ENCODE measurements around the gene AHR.

The AHR gene

DNA sequence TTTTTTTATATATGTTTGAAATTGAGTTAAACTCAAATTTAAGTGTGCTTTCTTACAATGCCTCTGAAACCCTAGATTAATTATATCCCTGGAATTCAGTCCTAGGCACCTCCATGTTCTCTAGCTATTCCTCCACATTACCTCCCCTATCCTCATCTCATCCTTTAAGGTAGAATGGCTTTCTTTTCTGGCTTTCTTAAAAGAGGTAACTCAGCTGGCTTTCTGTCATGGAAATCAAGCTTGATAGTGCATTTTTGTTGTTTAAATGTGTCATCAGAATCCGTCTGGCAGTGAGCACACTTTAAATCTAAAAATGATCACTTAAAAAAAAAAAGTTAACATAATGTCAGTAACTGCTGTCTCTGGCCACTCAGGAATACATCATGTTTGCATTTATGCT is 42.2 kb downstream of the AHR start (continued):
- TF ChIP-seq, protein P1, sequence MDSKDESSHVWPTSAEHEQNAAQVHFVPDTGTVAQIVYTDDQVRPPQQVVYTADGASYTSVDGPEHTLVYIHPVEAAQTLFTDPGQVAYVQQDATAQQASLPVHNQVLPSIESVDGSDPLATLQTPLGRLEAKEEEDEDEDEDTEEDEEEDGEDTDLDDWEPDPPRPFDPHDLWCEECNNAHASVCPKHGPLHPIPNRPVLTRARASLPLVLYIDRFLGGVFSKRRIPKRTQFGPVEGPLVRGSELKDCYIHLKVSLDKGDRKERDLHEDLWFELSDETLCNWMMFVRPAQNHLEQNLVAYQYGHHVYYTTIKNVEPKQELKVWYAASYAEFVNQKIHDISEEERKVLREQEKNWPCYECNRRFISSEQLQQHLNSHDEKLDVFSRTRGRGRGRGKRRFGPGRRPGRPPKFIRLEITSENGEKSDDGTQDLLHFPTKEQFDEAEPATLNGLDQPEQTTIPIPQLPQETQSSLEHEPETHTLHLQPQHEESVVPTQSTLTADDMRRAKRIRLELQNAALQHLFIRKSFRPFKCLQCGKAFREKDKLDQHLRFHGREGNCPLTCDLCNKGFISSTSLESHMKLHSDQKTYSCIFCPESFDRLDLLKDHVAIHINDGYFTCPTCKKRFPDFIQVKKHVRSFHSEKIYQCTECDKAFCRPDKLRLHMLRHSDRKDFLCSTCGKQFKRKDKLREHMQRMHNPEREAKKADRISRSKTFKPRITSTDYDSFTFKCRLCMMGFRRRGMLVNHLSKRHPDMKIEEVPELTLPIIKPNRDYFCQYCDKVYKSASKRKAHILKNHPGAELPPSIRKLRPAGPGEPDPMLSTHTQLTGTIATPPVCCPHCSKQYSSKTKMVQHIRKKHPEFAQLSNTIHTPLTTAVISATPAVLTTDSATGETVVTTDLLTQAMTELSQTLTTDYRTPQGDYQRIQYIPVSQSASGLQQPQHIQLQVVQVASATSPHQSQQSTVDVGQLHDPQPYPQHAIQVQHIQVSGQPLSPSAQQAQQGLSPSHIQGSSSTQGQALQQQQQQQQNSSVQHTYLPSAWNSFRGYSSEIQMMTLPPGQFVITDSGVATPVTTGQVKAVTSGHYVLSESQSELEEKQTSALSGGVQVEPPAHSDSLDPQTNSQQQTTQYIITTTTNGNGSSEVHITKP (tag by site-specific recombination; IDR thresholded peaks at IDR 0.05), result no peak
- TF ChIP-seq, protein P2, sequence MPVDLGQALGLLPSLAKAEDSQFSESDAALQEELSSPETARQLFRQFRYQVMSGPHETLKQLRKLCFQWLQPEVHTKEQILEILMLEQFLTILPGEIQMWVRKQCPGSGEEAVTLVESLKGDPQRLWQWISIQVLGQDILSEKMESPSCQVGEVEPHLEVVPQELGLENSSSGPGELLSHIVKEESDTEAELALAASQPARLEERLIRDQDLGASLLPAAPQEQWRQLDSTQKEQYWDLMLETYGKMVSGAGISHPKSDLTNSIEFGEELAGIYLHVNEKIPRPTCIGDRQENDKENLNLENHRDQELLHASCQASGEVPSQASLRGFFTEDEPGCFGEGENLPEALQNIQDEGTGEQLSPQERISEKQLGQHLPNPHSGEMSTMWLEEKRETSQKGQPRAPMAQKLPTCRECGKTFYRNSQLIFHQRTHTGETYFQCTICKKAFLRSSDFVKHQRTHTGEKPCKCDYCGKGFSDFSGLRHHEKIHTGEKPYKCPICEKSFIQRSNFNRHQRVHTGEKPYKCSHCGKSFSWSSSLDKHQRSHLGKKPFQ (tag by site-specific recombination; IDR thresholded peaks at IDR 0.05), result no peak
- no peak for TF ChIP-seq ZNF175 (tag by site-specific recombination; IDR thresholded peaks at IDR 0.05)
- no peak for TF ChIP-seq ZNF266 (tag by site-specific recombination; IDR thresholded peaks at IDR 0.05; ENCODE audit: low read depth)
- no peak for TF ChIP-seq GLIS2 (tag by site-specific recombination; IDR thresholded peaks at IDR 0.05)

DNA sequence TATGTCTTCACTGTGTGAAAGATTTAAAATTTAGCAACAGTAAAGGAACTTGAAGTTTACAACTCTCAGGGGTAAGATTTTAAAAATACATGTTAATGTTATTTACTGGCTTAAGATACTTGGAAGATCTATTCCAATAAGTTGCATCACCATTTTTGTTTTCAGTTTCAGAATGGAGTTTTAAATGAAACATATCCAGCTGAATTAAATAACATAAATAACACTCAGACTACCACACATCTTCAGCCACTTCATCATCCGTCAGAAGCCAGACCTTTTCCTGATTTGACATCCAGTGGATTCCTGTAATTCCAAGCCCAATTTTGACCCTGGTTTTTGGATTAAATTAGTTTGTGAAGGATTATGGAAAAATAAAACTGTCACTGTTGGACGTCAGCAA is 44.3 kb downstream of the AHR start:
- Histone ChIP-seq H3K36me3 (ENCODE audit: control insufficient read depth in 2 of 2, insufficient read depth in 1 of 2, low read length in 2 of 2) (peaks cover 0 to 13% of the 10 kb centered on the region in 2 experiments; a peak in 2 of 3 replicates), H3K27ac (ENCODE audit: extremely low read depth, low read depth, low read length) (no peak overlapping the region), H3K4me3 (ENCODE audit: low read depth, low read length) (no peak overlapping the region), H3K4me1 (ENCODE audit: control insufficient read depth, insufficient read depth, low read length) (no peaks in the 10 kb centered on the region), H3K9me3 (ENCODE audit: control insufficient read depth, insufficient read depth, low read depth, low read length) (no peaks in the 10 kb centered on the region)
- TF ChIP-seq ZNF114 (tag by site-specific recombination; IDR thresholded peaks at IDR 0.05) (no peak), ZNF514 (tag by site-specific recombination; IDR thresholded peaks at IDR 0.05) (no peak), TCF7L2 (IDR thresholded peaks at IDR 0.05; ENCODE audit: borderline replicate concordance, low read depth, low read length) (no peak), ZNF76 (tag by site-specific recombination; IDR thresholded peaks at IDR 0.05; ENCODE audit: borderline replicate concordance, low read depth) (no peak), ZNF664 (tag by site-specific recombination; IDR thresholded peaks at IDR 0.05) (no peak), ZNF571 (tag by site-specific recombination; IDR thresholded peaks at IDR 0.05) (no peak), ZEB2 (tag by site-specific recombination; IDR thresholded peaks at IDR 0.05) (no peak), ZNF23 (tag by site-specific recombination; IDR thresholded peaks at IDR 0.05; ENCODE audit: borderline replicate concordance) (no peak), ZNF768 (tag by site-specific recombination; IDR thresholded peaks at IDR 0.05) (no peak), MZF1 (tag by site-specific recombination; IDR thresholded peaks at IDR 0.05; ENCODE audit: borderline replicate concordance) (no peak)
- TF ChIP-seq, protein P3, sequence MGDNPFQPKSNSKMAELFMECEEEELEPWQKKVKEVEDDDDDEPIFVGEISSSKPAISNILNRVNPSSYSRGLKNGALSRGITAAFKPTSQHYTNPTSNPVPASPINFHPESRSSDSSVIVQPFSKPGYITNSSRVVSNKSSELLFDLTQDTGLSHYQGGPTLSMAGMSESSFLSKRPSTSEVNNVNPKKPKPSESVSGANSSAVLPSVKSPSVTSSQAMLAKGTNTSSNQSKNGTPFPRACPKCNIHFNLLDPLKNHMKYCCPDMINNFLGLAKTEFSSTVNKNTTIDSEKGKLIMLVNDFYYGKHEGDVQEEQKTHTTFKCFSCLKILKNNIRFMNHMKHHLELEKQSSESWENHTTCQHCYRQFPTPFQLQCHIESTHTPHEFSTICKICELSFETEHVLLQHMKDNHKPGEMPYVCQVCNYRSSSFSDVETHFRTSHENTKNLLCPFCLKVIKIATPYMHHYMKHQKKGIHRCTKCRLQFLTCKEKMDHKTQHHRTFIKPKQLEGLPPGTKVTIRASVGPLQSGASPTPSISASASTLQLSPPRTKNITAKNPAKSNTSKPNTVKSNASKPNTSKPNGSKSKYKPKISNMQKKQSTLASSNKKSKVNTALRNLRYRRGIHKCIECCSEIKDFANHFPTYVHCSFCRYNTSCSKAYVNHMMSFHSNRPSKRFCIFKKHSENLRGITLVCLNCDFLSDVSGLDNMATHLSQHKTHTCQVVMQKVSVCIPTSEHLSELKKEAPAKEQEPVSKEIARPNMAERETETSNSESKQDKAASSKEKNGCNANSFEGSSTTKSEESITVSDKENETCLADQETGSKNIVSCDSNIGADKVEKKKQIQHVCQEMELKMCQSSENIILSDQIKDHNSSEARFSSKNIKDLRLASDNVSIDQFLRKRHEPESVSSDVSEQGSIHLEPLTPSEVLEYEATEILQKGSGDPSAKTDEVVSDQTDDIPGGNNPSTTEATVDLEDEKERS (tag by site-specific recombination; IDR thresholded peaks at IDR 0.05), result no peak
- TF ChIP-seq, protein P4, sequence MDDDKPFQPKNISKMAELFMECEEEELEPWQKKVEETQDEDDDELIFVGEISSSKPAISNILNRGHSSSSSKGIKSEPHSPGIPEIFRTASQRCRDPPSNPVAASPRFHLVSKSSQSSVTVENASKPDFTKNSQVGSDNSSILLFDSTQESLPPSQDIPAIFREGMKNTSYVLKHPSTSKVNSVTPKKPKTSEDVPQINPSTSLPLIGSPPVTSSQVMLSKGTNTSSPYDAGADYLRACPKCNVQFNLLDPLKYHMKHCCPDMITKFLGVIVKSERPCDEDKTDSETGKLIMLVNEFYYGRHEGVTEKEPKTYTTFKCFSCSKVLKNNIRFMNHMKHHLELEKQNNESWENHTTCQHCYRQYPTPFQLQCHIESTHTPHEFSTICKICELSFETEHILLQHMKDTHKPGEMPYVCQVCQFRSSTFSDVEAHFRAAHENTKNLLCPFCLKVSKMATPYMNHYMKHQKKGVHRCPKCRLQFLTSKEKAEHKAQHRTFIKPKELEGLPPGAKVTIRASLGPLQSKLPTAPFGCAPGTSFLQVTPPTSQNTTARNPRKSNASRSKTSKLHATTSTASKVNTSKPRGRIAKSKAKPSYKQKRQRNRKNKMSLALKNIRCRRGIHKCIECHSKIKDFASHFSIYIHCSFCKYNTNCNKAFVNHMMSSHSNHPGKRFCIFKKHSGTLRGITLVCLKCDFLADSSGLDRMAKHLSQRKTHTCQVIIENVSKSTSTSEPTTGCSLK (tag by site-specific recombination; IDR thresholded peaks at IDR 0.05), result no peak
- TF ChIP-seq, protein P5, sequence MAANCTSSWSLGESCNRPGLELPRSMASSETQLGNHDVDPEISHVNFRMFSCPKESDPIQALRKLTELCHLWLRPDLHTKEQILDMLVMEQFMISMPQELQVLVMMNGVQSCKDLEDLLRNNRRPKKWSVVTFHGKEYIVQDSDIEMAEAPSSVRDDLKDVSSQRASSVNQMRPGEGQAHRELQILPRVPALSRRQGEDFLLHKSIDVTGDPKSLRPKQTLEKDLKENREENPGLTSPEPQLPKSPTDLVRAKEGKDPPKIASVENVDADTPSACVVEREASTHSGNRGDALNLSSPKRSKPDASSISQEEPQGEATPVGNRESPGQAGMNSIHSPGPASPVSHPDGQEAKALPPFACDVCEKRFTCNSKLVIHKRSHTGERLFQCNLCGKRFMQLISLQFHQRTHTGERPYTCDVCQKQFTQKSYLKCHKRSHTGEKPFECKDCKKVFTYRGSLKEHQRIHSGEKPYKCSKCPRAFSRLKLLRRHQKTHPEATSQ (tag by site-specific recombination; IDR thresholded peaks at IDR 0.05), result no peak
- ChIA-PET POLR2A (no interaction called here), CTCF (interaction anchor here (0.6 kb wide), 1 partner anchor 164 kb away, joined by 3 read pairs; no protein-coding TSS in a partner anchor)
